Measurements from ENCODE around the gene ARHGEF40. TPM values are rescaled to one million over a fixed set of nuclear protein-coding genes. Genes with fewer than 3 reads are reported as not detected.

The ARHGEF40 gene
- total RNA-seq, 1 donor from 2014 or later, result 28.5 TPM

DNA sequence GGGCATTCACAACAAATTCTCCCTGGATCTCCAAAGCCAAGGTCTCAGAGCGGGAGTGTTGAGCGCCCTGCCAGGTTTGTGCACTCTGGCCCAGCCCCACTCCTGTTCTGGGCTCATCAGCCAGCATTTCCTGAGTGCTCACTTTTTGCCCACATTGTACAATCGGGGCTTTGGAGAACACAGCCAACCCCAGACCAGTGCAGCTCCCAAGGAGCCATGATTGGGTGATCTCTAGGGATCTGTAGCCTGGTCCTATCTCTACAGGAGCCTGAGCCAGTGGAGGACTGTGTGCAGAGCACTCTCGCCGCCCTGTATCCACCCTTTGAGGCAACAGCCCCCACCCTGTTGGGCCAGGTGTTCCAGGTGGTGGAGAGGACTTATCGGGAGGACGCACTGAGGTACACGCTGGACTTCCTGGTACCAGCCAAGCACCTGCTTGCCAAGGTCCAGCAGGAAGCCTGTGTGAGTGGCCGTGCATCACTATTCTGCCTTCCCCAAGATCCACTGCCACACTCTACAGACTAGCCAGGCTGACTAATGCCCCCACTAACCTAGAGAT, 2.8 kb downstream of the ARHGEF40 start:
- TF ChIP-seq, protein P1, sequence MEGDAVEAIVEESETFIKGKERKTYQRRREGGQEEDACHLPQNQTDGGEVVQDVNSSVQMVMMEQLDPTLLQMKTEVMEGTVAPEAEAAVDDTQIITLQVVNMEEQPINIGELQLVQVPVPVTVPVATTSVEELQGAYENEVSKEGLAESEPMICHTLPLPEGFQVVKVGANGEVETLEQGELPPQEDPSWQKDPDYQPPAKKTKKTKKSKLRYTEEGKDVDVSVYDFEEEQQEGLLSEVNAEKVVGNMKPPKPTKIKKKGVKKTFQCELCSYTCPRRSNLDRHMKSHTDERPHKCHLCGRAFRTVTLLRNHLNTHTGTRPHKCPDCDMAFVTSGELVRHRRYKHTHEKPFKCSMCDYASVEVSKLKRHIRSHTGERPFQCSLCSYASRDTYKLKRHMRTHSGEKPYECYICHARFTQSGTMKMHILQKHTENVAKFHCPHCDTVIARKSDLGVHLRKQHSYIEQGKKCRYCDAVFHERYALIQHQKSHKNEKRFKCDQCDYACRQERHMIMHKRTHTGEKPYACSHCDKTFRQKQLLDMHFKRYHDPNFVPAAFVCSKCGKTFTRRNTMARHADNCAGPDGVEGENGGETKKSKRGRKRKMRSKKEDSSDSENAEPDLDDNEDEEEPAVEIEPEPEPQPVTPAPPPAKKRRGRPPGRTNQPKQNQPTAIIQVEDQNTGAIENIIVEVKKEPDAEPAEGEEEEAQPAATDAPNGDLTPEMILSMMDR (IDR thresholded peaks at IDR 0.05), result no peak
- ATAC-seq (no peak), DNase-seq (no peak)
- no peaks in the 10 kb centered on the region for H3K9me3 ChIP-seq
- H3K4me3 ChIP-seq, result no peak overlapping the region
- peaks cover 48% of the 10 kb centered on the region for H3K36me3 ChIP-seq
- intact Hi-C loops (cut with DNase I), result no loop called here
- H3K27ac ChIP-seq, result peak overlapping the region; percentile 81
- peaks cover 38% of the 10 kb centered on the region for H3K4me1 ChIP-seq
- peaks cover 4% of the 10 kb centered on the region for H3K27me3 ChIP-seq (ENCODE audit: low read depth)

DNA sequence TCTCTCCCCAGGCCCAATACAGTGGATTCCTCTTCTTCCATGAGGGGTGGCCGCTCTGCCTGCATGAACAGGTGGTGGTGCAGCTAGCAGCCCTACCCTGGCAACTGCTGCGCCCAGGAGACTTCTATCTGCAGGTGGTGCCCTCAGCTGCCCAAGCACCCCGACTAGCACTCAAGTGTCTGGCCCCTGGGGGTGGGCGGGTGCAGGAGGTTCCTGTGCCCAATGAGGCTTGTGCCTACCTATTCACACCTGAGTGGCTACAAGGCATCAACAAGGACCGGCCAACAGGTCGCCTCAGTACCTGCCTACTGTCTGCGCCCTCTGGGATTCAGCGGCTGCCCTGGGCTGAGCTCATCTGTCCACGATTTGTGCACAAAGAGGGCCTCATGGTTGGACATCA, 3.8 kb downstream of the ARHGEF40 start:
- ATAC-seq (no peak), DNase-seq (no peak)
- intact Hi-C loops (cut with DNase I), result no loop called here
- no peaks in the 10 kb centered on the region for H3K9me3 ChIP-seq
- H3K4me1 ChIP-seq, result peaks cover 32% of the 10 kb centered on the region
- no peak overlapping the region for H3K4me3 ChIP-seq
- H3K27me3 ChIP-seq (ENCODE audit: low read depth), result peaks cover 4% of the 10 kb centered on the region
- H3K27ac ChIP-seq, result no peak overlapping the region
- H3K36me3 ChIP-seq, result peaks cover 58% of the 10 kb centered on the region
- TF ChIP-seq, protein P1 (IDR thresholded peaks at IDR 0.05), result no peak

DNA sequence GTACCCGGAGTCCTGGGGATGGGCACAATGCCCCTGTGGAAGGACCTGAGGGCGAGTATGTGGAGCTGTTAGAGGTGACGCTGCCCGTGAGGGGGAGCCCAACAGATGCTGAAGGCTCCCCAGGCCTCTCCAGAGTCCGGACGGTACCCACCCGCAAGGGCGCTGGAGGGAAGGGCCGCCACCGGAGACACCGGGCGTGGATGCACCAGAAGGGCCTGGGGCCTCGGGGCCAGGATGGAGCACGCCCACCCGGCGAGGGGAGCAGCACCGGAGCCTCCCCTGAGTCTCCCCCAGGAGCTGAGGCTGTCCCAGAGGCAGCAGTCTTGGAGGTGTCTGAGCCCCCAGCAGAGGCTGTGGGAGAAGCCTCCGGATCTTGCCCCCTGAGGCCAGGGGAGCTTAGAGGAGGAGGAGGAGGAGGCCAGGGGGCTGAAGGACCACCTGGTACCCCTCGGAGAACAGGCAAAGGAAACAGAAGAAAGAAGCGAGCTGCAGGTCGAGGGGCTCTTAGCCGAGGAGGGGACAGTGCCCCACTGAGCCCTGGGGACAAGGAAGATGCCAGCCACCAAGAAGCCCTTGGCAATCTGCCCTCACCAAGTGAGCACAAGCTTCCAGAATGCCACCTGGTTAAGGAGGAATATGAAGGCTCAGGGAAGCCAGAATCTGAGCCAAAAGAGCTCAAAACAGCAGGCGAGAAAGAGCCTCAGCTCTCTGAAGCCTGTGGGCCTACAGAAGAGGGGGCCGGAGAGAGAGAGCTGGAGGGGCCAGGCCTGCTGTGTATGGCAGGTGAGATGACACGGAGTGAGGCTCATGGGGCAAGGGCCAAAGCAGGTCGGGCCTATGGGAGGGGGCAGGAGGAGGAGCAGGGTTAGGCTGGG, 4.5 kb downstream of the ARHGEF40 start:
- H3K36me3 ChIP-seq, result peaks cover 65% of the 10 kb centered on the region
- TF ChIP-seq, protein P1 (IDR thresholded peaks at IDR 0.05), result no peak
- H3K4me1 ChIP-seq, result peaks cover 25% of the 10 kb centered on the region
- H3K27ac ChIP-seq, result no peak overlapping the region
- intact Hi-C loops (cut with DNase I), result no loop called here
- no peak for ATAC-seq
- H3K9me3 ChIP-seq, result no peaks in the 10 kb centered on the region
- no peak overlapping the region for H3K4me3 ChIP-seq
- DNase-seq, result no peak
- H3K27me3 ChIP-seq (ENCODE audit: low read depth), result peaks cover 2% of the 10 kb centered on the region

DNA sequence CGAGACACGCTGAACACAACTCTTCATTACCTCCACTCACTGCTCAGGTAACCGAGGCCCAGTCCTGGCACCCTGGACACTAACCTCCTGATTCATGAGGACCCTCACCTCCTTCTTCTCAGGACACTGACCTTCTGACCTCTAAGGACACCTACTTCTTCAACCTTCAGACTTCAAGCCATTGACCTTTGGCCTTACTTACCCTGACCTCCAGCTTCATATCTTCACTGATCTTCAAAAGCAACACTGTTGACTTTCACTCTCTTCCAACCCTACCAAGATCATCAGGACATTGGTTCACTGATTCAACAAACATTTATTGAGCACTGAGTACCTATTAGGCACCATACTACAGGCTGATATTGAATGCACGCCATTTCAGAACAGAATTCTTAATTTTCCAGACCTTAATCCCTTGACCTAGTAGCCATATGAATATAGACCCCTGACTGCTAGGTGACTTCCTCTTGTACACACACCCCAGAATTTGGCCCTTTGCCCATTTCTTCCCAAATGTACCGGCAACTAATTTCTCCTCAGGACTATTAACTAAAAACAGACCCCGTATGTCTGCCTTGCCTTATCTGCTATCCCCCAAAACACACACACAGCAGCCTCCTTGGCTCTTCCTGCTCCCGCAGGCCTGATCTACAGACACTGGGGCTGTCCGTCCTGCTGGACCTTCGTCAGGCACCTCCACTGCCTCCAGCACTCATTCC, 5.8 kb downstream of the ARHGEF40 start:
- DNase-seq (no peak), ATAC-seq (no peak)
- intact Hi-C loops (cut with DNase I), result no loop called here
- Histone ChIP-seq H3K4me3 (no peak overlapping the region), H3K9me3 (no peaks in the 10 kb centered on the region), H3K27me3 (ENCODE audit: low read depth) (no peaks in the 10 kb centered on the region), H3K27ac (no peak overlapping the region), H3K36me3 (peaks cover 76% of the 10 kb centered on the region), H3K4me1 (peaks cover 21% of the 10 kb centered on the region)
- TF ChIP-seq, protein P1 (IDR thresholded peaks at IDR 0.05), result no peak

DNA sequence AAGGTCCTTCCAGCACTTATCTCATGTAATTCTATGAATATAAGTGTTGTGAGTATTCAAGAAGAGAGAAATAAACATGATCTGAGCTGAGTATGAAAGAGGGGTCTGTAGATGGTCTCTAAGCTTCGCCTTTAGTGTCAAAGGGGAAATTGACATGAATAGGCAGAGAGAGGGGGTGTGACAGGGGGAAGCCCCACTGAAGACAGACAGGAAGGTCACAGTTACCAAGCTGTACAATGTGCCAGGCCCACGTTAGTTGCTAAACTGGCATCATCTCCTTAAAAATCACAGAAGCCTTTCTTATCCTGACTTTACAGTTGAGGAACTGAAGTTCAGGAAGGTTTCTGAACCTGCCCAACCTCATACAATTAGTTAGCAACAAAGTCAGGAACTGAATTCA, 7.6 kb downstream of the ARHGEF40 start:
- Histone ChIP-seq H3K27ac (no peak overlapping the region), H3K27me3 (ENCODE audit: low read depth) (no peaks in the 10 kb centered on the region), H3K36me3 (peaks cover 94% of the 10 kb centered on the region), H3K4me1 (peaks cover 3% of the 10 kb centered on the region), H3K4me3 (no peak overlapping the region), H3K9me3 (no peaks in the 10 kb centered on the region)
- intact Hi-C loops (cut with DNase I), result no loop called here
- ATAC-seq, result no peak
- TF ChIP-seq, protein P1 (IDR thresholded peaks at IDR 0.05), result no peak
- DNase-seq, result no peak
